ENCODE results near the gene PAEP. TPM values are rescaled to one million over a fixed set of nuclear protein-coding genes. Genes with fewer than 3 reads are reported as not detected.

PAEP gene
- total and polyA plus RNA-seq, 12 donors = not detected

GRCh38 chr9:135608294-135608998, 46.9 kb downstream of the PAEP start:
- no peaks in the 10 kb centered on the region for H3K9me3 ChIP-seq
- no peak overlapping the region for H3K27ac ChIP-seq
- H3K36me3 ChIP-seq = no peaks in the 10 kb centered on the region
- intact Hi-C loops (cut with DNase I) = loop anchor here in 5 of 10 donors (10.0 kb wide), 2 partner anchors 516 to 676 kb away; no protein-coding TSS in a partner anchor
- no peak for DNase-seq
- H3K4me3 ChIP-seq = no peak overlapping the region
- H3K4me1 ChIP-seq = no peaks in the 10 kb centered on the region
- ATAC-seq = no peak
- H3K27me3 ChIP-seq = peaks cover 0 to 25% (median 12%) of the 10 kb centered on the region in 7 donors
- TF ChIP-seq CTCF (IDR thresholded peaks at IDR 0.05) = no peak
- 80 to 84% methylated on average over 22 of the region's 22 CpGs for WGBS, 2 donors

- Histone ChIP-seq H3K36me3 (no peaks in the 10 kb centered on the region), H3K27ac (no peak overlapping the region), H3K4me3 (no peak overlapping the region), H3K4me1 (no peaks in the 10 kb centered on the region), H3K27me3 (peaks cover 0 to 28% (median 15%) of the 10 kb centered on the region in 7 donors), H3K9me3 (no peaks in the 10 kb centered on the region)
- DNase-seq = no peak
- no peak for ATAC-seq
- intact Hi-C loops (cut with DNase I) = loop anchor here in 5 of 10 donors (10.0 kb wide), 2 partner anchors 516 to 676 kb away; no protein-coding TSS in a partner anchor
- no peak for TF ChIP-seq CTCF (IDR thresholded peaks at IDR 0.05)
- 80% methylated on average over 15 of the region's 15 CpGs for WGBS, 2 donors
Measured at GRCh38 chr9:135608999-135609317, 47.4 kb downstream of the PAEP start.

- H3K27me3 ChIP-seq = peaks cover 0 to 33% (median 19%) of the 10 kb centered on the region in 7 donors
- WGBS, 2 donors = 81 to 85% methylated on average over 17 of the region's 17 CpGs
- no peak for TF ChIP-seq CTCF (IDR thresholded peaks at IDR 0.05)
Measured at GRCh38 chr9:135609366-135609955, 47.9 kb downstream of the PAEP start.

GRCh38 chr9:135610290-135611141, 49.0 kb downstream of the PAEP start:
- WGBS, 2 donors = 78 to 81% methylated on average over 13 of the region's 13 CpGs

More at GRCh38 chr9:135609366-135609955, 47.9 kb downstream of the PAEP start:
- Histone ChIP-seq H3K4me1 (no peaks in the 10 kb centered on the region), H3K4me3 (no peak overlapping the region), H3K9me3 (no peaks in the 10 kb centered on the region), H3K27ac (no peak overlapping the region), H3K36me3 (no peaks in the 10 kb centered on the region)
- DNase-seq = no peak
- intact Hi-C loops (cut with DNase I) = loop anchor here in 5 of 10 donors (10.0 kb wide), 2 partner anchors 515 to 675 kb away; no protein-coding TSS in a partner anchor
- ATAC-seq = no peak

More at GRCh38 chr9:135610290-135611141, 49.0 kb downstream of the PAEP start:
- ATAC-seq (no peak), DNase-seq (no peak)
- Histone ChIP-seq H3K27ac (no peak overlapping the region), H3K4me3 (no peak overlapping the region), H3K27me3 (peaks cover 0 to 42% (median 27%) of the 10 kb centered on the region in 7 donors), H3K4me1 (no peaks in the 10 kb centered on the region), H3K36me3 (no peaks in the 10 kb centered on the region), H3K9me3 (no peaks in the 10 kb centered on the region)
- no peak for TF ChIP-seq CTCF (IDR thresholded peaks at IDR 0.05)
- intact Hi-C loops (cut with DNase I) = loop anchor here in 1 of 10 donors (10.0 kb wide), 1 partner anchor 164 kb away; no protein-coding TSS in a partner anchor
